HG02884 (cell line): ENCODE results near the gene ZMYM4.

Experiments used
- ATAC-seq: cut with Tn5 transposase; IDR thresholded peaks from one replicate; pipeline ENCODE4 v1.9.1; 2021; ENCODE audit warnings: mild to moderate bottlenecking, moderate library complexity; ENCODE audit not compliant: unreplicated experiment

The ZMYM4 gene

GRCh38 chr1:35274197-35274596, 5.7 kb downstream of the ZMYM4 start:
- no peak for ATAC-seq

- ATAC-seq, result no peak
Measured at GRCh38 chr1:35278886-35279554, 10.5 kb downstream of the ZMYM4 start.

GRCh38 chr1:35279555-35279904, 11.0 kb downstream of the ZMYM4 start:
- ATAC-seq, result no peak

- no peak for ATAC-seq
Measured at GRCh38 chr1:35280006-35280405, 11.5 kb downstream of the ZMYM4 start.

GRCh38 chr1:35281565-35281964, 13.1 kb downstream of the ZMYM4 start:
- ATAC-seq, result no peak

GRCh38 chr1:35282172-35282571, 13.7 kb downstream of the ZMYM4 start:
- ATAC-seq, result no peak

GRCh38 chr1:35284852-35285251, 16.3 kb downstream of the ZMYM4 start:
- no peak for ATAC-seq

GRCh38 chr1:35285771-35286606, 17.5 kb downstream of the ZMYM4 start:
- ATAC-seq, result no peak

- ATAC-seq, result no peak
Measured at GRCh38 chr1:35287807-35288640, 19.5 kb downstream of the ZMYM4 start.

GRCh38 chr1:35288761-35289160, 20.3 kb downstream of the ZMYM4 start:
- ATAC-seq, result no peak

- no peak for ATAC-seq
Measured at GRCh38 chr1:35290452-35290851, 21.9 kb downstream of the ZMYM4 start.

- no peak for ATAC-seq
Measured at GRCh38 chr1:35294809-35295208, 26.3 kb downstream of the ZMYM4 start.

- ATAC-seq, result no peak
Measured at GRCh38 chr1:35297886-35298285, 29.4 kb downstream of the ZMYM4 start.

GRCh38 chr1:35298464-35298863, 30.0 kb downstream of the ZMYM4 start:
- ATAC-seq, result no peak

- no peak for ATAC-seq
Measured at GRCh38 chr1:35300376-35300775, 31.9 kb downstream of the ZMYM4 start.

- ATAC-seq, result no peak
Measured at GRCh38 chr1:35301674-35302392, 33.3 kb downstream of the ZMYM4 start.

- ATAC-seq, result no peak
Measured at GRCh38 chr1:35305383-35305782, 36.9 kb downstream of the ZMYM4 start.

GRCh38 chr1:35315649-35316048, 47.1 kb downstream of the ZMYM4 start:
- ATAC-seq, result no peak

- no peak for ATAC-seq
Measured at GRCh38 chr1:35316264-35316663, 47.8 kb downstream of the ZMYM4 start.

GRCh38 chr1:35319988-35320713, 51.6 kb downstream of the ZMYM4 start:
- ATAC-seq, result no peak
